Measurements from ENCODE around the gene U2AF2. TPM values are rescaled to one million over a fixed set of nuclear protein-coding genes. Genes with fewer than 3 reads are reported as not detected.

The U2AF2 gene
- total RNA-seq, 1 experiment from 2014 or later: 239 TPM

DNA sequence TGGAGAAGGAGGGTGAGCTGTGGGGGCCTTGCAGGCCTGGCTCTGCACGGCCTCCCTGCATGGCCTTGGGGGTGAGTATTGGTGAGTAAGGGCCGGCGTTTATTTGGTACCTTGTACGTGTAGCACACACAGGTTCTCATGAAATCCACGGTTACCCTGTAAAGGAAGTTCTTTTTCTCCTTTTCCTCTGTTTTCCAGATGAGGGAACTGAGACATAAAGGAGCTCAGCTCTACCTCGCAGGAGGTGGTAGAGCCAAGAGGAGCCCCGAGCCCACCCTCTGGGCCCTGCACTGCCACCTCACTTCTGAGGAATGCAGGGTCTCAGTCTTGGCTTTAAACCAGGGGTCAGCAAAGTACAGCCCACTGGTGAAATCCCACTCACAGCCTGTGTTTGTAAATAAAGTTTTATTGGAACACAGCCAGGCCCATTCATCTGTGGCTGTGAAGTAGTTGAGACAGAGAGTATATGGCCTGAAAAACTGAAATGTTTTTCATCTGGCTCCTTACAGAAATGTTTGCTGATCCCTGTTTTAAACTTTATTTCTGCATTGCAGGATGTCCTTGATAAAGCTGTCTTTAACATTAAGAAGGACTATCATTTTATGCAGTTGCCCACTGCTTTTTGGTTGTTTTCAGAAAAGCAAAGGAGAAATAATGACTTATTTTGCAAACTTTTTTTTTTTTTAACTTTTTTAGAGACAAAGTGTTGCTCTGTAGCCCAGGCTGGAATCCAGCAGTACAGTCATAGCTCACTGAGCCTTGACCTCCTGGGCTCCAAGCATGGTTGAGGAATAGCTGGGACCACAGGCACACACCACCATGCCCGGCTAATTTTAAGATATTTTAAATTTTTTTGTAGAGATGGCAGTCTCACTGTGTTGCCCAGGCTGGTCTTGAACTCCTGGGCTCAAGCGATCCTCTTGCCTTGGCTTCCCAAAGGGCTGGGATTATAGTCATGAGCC, 26.6 kb downstream of the U2AF2 start:
- in situ Hi-C loops (cut with HindIII; ENCODE audit: low sequenced_read_pairs): no loop called here
- DNase-seq (ENCODE audit: low spot score): no peak

DNA sequence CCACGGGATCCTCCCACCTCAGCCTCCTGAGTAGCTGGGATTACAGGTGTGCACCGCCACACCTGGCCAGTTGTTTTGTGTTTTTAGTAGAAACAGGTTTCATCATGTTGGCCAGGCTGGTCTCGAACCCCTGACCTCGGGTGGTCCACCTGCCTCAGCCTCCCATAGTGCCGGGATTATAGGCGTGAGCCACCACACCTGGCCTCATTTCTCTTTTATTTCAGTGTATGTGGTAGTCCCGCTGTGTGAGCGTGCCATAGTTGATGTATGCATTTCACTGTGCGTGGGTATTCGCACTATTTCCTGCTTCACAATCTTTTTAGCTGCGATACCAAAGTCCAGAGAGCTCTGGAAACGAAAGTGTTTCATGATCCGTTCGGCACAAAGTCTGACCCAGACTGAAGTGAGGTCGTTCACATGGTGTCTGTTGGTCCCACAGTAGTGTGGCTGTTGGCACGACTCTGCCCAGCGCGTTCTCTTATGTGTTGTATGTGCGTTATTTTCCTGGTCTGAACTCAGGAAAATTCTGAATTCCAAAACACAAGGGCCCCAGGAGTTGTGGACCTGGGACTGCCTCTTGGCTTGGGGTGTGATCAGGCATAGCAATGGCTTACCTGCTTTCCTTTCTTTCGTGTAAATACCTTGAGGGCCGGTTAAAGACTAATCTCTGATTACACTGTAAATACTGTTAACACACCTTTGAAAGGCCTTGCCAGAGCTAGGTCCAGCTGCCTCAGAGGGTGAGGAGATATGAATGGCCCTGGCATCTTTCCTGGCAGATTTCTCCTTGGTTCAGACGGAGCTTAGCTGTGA, 28.8 kb downstream of the U2AF2 start:
- in situ Hi-C loops (cut with HindIII; ENCODE audit: low sequenced_read_pairs): no loop called here
- no peak for DNase-seq (ENCODE audit: low spot score)

DNA sequence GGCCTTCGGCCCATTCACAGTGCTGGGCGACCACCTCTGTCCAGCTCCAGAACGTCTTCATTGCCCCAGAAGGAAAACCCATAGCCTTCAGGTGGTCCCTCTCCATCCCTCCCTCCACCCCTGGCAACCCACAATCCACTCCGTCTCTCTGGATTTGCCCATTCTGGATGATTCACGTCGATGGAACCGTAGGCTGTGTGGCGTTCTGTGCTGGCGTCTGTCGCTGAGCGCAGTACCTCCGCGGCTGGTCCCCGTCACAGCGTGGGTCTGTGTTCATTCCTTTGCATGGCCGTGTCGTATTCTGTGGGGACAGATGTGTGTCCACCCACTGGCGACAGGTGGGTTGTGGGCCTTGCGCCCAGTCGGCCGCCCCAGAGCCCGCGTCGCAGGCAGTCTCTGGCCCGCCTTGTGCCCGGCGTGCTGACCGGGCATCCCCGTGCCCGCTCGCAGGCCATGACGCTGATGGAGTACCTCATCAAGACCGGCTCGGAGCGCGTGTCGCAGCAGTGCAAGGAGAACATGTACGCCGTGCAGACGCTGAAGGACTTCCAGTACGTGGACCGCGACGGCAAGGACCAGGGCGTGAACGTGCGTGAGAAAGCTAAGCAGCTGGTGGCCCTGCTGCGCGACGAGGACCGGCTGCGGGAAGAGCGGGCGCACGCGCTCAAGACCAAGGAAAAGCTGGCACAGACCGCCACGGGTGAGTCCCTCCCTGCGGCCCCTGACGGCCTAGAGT, 30.3 kb downstream of the U2AF2 start:
- in situ Hi-C loops (cut with HindIII; ENCODE audit: low sequenced_read_pairs): no loop called here
- no peak for DNase-seq (ENCODE audit: low spot score)

DNA sequence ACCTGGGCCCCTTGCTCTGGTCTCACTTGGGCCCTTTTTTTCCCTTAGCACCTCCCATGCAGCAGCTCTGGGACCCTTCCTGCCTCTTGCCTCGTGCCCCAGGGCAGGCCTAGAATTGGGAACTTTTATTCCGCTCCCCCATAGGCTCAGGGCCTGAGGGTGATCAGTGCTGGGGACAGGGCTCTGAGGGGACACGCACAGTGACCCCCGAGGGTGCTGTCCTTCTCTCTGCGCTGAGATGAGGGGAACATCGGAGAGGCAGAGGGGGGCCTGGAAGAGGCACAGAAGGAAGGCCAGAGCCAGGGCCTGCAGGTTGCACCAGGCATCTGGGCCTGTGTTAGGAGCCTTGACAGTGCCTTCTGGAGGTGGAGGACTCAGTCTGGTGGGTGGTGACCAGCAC, 30.9 kb downstream of the U2AF2 start:
- in situ Hi-C loops (cut with HindIII; ENCODE audit: low sequenced_read_pairs): no loop called here
- no peak for DNase-seq (ENCODE audit: low spot score)

DNA sequence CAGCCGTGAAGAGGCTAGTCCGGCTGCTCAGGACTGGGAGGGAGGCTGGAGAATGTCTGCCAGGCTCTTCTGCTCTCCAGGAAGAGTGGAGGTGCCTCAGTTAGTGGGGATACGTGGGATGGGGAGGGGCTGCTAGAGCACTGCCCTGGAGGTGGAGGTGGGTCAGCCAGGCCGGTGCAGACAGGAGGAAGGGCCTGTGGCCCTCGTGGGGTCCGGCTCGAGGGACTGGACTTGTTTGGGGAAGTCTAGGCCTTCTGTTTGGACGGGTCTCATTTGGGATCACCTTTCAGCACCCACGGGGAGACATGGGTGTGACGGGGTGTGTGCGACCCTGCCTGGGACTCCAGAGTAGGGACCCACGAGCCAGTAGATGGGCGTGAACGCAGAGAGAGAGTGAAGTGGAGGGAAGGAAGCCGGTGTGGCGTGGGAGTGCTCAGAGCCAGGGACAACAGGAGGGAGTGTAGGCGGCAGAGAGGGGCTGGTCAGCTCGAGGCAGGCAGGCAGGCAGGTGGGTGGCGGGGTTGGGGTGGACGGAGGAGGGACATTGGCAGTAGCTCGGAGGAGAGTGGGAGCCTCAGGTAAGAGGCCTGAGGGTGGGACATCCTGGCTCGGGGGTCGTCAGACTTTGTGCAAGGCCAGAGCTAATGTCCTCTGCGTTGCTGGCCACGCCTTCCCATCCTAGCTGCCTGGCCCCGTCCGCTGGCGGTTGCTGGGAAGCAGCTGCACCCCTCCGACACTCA, 31.6 kb downstream of the U2AF2 start:
- in situ Hi-C loops (cut with HindIII; ENCODE audit: low sequenced_read_pairs): no loop called here
- no peak for DNase-seq (ENCODE audit: low spot score)

DNA sequence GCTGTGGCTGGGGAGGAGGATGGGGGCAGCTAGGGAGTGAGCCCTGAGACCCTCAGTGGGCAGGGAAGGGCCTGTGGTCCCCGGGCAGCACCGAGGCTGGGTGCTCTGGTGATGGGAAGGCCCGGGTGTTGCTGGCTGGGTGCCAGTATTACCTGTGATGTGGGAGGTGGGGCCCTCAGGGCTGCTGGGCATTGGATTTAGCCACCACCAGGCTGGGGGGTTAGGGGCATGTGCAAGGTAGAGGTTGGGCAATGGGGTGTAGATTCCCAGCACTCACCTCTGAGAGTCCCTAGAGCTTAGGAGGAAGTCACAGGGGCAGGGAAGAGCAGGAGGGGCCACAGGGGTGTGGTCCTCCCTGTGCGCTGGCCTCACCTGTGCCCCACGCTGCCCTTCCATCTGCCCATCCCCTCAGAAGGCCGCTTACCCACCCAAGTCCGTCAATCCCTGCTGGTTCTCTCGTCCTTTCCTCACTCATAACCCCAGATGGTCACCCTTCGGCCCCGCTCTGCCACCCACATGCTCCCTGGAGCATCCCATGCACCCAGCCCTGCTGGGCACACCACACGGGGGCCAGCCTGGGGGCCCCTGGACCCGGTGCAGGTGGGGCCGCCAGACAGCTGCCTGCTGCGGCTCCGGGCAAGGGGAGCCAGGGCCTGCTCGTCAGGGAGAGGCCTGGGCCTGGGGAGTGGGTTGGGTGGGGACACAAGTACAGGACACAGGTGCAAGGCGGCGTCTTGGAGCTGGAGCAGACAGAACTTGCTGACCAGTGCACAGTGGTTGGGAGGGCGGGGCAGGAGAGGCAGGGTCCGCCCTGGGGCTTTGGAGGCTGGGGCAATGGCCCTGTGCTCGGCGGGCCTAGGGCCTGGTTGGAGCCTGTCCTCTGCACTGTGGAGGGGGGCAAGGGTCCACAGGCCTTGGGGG, 32.7 kb downstream of the U2AF2 start:
- in situ Hi-C loops (cut with HindIII; ENCODE audit: low sequenced_read_pairs): no loop called here
- no peak for DNase-seq (ENCODE audit: low spot score)

DNA sequence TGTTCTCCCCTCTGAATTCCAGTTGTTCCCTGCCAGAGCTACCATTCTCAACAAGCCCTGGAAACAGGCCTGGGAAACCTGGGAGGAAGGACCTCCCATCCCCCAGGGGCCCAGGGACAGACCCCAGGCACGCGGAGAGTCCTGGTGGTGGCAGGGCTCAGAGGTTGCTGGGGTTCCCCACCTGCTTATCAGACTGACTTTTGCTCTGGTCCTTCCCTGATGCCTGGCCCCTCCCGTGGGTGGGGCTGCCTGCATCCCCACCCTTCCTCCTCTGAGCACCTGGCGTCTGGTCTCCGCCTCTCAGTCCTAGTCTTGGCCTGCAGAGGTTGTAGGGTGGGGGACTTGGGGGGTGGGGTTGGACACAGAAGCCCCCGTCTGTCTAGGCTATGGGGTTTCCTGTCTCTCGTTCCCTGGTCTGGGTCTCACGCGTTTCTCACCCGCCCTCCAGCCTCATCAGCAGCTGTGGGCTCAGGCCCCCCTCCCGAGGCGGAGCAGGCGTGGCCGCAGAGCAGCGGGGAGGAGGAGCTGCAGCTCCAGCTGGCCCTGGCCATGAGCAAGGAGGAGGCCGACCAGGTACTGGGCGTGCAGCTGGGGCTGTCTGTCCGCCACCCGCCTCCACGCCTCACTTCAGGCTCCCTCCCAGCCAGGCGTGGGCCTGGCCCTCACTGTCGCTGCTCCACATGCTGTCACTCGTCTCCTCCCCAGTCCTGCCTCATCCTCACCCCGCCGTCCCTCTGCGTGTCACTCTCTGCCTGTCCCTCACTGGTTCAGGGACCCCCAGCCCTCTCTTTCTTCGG, 33.8 kb downstream of the U2AF2 start:
- in situ Hi-C loops (cut with HindIII; ENCODE audit: low sequenced_read_pairs): no loop called here

DNA sequence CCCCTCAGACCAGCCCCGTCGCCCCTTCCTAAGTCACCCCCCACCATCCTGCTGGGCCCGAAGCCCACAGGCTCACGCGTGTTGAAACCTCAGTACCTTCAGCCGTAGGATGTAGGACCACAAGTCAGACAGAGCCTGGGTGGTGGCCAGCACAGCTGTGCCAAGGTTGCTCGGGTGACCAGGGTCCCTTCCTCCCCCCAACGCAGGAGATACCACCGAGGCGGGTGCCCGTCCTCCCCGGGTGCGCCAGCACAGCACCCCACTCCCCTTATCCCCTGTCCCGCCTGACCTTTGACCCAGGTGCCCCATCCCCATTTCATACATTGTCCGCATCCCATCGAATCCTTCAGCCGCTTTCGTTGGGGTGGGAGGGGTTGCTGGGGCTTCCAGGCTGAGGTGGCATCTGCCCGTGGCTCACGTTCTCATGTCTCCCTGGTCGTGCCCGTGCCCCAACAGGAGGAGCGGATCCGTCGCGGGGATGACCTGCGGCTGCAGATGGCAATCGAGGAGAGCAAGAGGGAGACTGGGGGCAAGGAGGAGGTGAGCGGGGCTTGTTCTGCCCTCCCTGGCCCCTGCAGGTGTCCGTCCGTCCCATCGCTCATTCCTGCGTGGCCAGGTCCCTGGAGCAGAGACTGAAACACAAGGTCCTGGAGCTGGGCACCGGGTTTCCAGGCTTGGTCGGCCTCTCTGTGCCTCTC, 34.7 kb downstream of the U2AF2 start:
- in situ Hi-C loops (cut with HindIII; ENCODE audit: low sequenced_read_pairs): no loop called here
- no peak for DNase-seq (ENCODE audit: low spot score)

More for the DNA sequence above, 33.8 kb downstream of the U2AF2 start:
- no peak for DNase-seq (ENCODE audit: low spot score)

DNA sequence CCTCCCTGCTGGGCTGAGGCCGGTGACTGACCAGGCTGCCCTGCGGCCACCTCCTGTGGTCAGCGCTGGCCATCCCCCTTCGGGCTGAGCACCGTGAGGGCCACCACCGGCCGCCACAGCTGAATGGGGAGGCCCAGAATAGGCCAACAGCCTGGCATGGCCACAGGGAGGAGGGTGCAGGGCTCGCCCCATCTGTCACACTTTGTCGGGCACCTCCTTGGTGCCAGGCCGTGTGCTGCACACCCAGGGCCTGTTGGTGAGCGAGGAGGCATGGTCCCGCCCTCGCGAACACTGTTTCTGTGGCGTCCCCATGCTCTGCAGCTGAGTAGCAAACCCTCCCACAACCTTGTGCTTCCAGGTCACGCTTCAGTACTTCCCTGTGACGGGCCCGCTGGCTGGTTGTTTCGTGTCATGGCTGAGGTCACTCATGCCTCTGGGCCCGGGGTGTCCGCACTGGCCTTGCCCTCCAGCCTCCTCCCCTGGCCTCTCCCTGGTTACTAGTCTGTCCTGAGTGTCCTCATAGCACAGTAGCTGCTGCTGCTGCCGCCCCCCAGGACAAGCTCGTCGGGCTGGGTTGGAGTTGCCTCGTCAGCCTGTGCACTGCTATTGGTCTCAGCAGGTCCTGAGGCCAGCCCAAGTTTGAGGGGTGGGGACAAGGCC, 35.4 kb downstream of the U2AF2 start:
- DNase-seq (ENCODE audit: low spot score): peak; percentile 14
- in situ Hi-C loops (cut with HindIII; ENCODE audit: low sequenced_read_pairs): no loop called here

DNA sequence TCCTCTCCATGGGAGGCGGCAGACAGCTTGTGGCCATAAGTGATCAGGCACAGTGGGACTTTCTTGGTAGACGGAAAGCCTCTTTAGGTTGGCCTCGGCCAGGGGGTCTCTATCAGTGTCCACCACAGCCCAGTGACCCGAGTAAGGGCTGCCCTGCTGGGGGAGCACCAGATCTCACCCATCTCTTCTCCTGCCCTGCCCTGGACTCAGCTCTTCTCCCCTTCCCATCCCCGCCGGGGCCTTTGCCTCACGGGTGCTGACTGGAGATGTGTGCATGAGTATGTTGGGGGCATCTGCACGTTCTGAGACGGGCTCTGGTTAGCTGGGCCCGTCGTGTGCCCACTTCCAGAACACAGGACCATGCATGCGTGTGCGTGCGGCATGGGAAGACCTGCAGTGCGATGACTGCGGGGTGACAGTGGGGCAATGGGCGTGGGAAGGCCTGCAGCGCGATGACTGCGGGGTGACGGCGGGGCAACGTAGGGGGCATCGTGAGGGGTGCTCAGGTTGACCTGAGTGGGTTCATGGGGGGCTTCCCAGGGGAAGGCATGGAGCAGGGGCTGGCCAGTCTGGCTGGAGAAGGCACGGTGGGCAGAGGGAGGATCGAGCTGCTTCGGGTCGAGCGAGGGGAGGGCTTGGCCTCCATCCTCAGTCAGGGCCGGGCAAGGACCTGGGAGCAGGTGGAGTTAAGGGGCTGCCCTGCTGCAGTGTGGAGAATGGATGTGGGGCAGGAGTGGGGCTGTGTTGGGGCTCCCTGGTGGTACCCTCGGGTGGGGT, 36.1 kb downstream of the U2AF2 start:
- in situ Hi-C loops (cut with HindIII; ENCODE audit: low sequenced_read_pairs): no loop called here
- DNase-seq (ENCODE audit: low spot score): no peak

DNA sequence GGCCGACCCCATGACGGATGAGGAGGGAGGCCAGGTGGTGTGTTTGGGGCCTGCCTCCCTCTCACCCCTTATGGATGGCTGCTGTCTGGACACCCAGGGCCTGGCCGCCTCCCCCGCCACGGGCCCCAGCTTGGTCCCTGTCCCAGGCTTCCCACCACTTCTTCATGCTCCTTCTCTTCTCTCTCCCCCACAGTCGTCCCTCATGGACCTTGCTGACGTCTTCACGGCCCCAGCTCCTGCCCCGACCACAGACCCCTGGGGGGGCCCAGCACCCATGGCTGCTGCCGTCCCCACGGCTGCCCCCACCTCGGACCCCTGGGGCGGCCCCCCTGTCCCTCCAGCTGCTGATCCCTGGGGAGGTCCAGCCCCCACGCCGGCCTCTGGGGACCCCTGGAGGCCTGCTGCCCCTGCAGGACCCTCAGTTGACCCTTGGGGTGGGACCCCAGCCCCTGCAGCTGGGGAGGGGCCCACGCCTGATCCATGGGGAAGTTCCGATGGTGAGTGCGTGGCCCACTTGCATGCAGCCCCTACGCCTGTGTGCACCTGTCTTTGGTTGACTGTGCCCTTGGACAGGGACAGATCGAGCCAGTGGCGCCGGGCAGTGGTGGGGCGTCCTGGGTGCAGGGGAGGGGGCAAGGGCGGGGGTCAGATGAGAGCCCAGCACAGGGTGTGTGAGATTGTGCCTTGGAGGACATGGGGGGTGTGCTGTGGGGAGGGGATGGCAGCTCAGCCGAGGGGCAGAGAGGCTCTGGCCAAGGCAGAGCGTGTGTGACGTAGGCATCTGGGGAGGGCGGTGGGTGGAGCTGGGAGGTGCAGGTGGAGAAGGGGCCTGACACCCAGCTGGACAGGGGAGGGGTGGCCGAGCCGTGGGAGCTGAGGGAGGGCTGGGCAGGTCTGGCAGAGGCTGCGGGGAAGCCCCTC, 37.0 kb downstream of the U2AF2 start:
- in situ Hi-C loops (cut with HindIII; ENCODE audit: low sequenced_read_pairs): no loop called here
- no peak for DNase-seq (ENCODE audit: low spot score)

DNA sequence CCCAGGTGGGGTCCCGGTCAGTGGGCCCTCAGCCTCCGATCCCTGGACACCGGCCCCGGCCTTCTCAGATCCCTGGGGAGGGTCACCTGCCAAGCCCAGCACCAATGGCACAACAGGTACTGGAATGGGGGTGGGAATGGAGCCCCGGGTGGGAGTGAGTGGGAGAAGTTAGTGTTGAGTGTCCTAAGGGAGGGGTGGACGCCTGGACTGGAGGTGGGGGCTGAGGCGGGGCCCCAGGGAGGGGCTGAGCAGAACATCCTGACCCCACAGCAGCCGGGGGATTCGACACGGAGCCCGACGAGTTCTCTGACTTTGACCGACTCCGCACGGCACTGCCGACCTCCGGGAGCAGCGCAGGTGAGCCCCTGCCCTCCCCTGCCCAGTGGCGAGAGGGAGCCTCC, 37.8 kb downstream of the U2AF2 start:
- DNase-seq (ENCODE audit: low spot score): no peak
- in situ Hi-C loops (cut with HindIII; ENCODE audit: low sequenced_read_pairs): no loop called here

DNA sequence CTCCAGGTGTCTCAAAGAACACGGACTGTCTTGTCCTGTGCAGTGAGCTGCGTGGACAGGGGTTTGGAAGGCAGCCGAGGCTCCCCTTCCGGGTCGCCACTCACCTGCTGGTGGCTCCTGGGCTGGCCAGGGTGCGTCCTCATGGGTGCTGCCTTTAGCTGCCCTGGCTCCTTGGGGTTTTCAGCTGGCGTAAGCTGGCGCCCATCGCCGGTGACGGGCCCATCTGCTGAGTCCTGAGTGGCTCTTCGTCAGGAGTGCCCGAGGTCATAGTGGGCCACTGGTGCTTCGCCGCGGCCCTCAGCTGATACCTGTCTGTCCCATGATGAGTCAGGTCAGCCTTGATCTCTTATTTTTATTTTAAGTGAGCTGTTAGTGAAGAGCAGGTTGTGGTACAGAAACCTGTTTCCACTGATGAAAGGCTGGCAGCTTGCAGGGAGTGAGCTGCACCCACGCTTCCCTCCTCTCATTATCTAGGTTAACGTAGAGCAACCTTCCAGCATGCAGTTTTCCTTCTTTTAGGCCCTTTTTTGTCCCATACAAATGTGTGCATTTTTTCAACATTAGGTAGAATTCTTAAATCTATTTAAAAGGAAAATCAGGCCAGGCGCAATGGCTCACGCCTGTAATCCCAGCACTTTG, 38.6 kb downstream of the U2AF2 start:
- DNase-seq (ENCODE audit: low spot score): no peak
- in situ Hi-C loops (cut with HindIII; ENCODE audit: low sequenced_read_pairs): no loop called here

DNA sequence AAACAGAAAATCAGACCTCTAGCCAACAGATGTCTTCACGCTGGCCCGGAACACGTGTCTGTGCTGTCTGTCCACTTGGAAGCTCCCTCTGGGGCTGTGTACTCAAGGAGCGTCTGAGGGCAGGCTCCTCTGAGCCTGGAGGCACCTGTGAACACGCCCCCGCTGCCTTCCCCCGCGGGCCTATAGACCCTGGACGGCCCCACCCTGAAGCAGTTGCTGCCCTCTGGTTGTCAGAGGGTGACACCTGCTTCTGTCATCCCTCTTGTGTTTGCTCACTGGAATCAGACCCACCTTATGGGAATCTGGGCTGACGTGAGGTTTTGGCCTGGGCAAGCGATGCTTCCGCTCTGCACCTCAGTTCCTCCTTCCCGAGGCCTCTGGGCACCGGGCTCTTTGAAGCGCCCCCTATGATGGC, 39.4 kb downstream of the U2AF2 start:
- DNase-seq (ENCODE audit: low spot score): no peak
- in situ Hi-C loops (cut with HindIII; ENCODE audit: low sequenced_read_pairs): no loop called here
